Measurements from ENCODE around the gene STAC. TPM values are rescaled to one million over a fixed set of nuclear protein-coding genes. Genes with fewer than 3 reads are reported as not detected.

Gene STAC
- 0.85 and 2.9 TPM in 2 replicates for total RNA-seq

GRCh38 chr3:36380221-36381031 lies at the start of gene STAC:
Gene STAC (plus strand): TSS chr3:36380504. CDS start chr3:36380644, 140 bp downstream.

Data from airway epithelial cell (primary cell).